HS-5 (cell line): ENCODE data around the gene RANBP17.
"Not testable (repeated sequence)": the region's sequence is repeated elsewhere in the genome, so short reads cannot be mapped to it uniquely, and the experiment has no call there.

ENCODE experiments used
- DNase-seq: peaks from one replicate; pipeline ENCODE4 v3.0.0-alpha.2; 2012; ENCODE audit warnings: low read depth

The RANBP17 gene

DNA sequence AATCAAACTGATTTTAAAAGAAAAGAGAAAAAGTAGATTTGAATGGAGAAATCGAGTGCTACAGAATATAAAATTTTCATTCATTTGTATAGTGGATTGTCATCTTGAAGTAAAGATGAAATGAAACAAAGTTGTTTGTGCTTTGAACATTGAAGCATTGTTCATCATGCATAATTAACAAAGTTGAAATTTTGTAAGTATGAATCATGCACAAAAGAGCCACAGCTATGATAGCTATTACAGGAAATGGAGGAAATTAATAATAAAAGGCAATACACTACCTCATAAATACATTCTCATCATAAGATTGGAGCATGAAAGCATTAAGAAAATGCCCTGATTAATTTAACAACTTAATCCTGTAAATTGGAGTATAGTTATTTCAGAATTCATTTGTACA, 293.8 kb downstream of the RANBP17 start:
- no peak for DNase-seq

DNA sequence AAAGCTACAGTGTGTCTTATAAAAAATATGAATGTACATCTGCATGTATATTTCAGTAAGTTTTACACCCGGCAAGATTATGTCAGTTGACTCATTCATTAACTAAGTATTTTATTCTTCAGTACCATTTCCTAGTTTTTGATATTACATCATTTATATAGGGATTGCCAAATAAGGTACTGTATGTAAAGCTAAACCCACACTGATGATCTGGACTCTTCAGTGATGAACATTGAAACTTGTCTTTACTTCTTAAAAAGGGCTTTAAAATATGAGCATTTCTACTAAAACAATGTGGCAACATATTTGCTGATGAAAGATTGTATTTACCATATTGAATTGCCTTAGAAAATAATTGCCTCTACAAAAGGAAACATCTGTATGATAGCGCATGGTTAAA, 295.5 kb downstream of the RANBP17 start:
- no peak for DNase-seq

DNA sequence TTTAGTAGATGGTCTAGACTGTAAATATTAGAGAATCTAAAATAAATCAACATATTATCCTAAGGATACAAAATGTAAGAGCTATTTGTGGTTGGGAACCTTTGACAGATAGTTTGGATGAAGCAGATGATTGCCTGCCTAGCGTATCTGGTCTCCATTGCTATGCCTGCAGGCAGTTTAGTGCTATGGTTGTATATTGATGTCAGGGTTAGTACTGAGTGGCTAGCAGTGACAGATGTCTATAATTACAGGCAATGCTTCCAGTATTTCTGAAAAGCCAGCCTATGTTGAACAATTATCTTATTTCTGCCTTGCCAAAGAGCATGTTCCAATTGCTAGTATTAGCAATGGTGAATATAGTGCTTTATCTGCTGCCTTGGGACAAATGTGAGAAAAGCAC, 296.0 kb downstream of the RANBP17 start:
- no peak for DNase-seq

DNA sequence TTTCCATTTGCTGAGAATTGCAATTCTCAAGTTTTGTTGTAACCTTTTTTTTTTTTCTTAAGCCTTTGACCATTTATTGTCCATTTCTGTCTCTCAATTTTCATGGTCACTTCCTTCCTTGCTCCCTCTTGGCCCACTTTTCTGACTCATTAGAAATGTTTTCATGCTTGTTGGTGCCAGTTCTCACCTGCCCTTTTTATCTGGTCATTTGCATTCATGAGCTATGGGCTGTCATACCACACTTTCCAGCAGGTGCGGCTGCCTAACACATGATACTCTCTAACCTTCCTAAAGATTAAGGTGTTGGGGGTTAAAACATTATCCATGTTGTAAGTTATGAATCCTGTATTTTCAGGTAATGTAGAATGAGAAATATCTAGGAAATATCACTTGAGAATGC, 296.8 kb downstream of the RANBP17 start:
- DNase-seq: no peak

DNA sequence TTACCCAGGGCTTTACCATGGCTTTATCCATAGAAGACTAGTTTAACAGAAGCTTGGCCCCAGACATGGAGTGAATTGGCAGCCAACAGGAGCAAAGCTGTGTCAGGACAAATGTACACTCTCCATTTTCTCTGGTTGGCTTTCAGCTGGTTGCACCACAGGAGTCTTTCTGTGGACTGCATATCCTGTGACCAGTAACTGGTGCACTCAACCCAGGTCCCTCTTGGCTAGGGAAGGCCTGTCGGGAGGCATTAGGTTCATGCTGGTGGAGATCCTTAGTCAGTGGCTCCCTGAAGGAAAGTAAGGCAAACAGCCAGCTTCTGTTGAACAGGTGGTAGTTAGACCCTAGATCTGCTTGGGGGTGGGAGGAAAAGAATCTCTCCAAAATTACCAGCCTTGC, 300.3 kb downstream of the RANBP17 start:
- DNase-seq: no peak

DNA sequence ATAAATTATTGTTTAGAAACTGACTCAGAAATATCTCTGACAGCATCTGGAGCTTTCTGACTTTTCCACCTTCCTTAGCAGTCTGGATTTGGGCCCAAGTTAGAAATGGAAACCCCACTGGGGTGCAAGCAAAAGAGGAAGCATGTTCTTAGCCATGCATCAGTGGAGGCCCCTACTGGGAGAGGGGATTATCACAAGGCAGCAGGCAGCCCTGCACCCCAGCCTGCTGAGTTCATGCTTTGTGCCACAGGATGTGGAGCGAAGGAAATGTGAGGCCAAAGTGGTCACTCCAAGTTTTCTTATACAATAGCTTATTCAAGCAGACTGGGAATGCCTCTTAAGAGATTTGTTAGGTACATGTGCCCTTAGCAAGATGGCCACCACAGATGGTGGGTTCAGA, 300.8 kb downstream of the RANBP17 start:
- DNase-seq: no peak

DNA sequence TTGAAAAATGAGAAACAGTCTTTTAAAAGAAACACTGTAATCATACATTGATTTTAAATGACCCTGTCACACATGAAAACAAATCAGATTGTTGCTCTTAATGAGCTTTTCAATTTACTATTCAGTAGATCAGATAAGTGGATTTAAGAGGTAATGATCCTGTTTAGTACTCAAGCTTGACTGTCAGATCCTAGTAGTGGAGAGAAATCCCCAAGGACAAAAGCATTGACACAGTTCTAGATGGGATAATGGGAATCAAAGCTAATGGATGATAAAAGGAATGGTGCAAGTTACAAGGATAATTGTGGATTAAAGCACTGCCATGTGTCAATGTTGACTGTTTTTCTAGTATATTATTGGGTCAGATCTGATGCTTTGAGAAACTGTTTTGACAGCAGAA, 304.9 kb downstream of the RANBP17 start:
- DNase-seq: no peak

DNA sequence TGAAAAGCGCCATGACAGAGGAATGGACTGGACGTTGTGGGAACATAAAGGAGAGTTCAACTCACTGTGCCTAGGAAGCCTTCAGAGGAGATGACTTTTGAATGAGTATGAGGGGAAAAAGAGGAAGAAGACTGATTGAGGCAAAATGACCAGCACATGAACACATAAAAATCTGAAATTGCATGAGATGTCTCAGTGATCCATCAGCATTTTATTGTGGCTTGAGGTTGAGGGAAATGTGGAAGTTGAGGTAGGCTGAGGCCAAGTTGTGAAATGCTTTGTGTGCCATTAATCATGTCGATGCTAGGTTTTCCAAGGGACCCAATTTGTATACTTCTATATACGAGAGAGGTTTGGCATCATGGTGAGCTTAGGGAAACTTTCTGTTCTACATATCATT, 306.4 kb downstream of the RANBP17 start:
- DNase-seq: no peak

DNA sequence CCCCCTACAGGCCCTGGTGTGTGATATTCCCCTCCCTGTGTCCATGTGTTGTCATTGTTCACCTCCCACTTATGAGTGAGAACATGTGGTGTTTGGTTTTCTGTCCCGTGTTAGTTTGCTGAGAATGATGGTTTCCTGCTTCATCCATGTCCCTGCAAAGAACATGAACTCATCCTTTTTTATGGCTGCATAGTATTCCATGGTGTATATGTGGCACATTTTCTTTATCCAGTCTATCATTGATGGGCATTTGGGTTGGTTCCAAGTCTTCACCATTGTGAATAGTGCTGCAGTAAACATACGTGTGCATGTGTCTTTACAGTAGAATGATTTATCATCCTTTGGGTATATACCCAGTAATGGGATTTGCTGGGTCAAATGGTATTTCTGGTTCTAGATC, 313.1 kb downstream of the RANBP17 start:
- DNase-seq: not testable (repeated sequence)

DNA sequence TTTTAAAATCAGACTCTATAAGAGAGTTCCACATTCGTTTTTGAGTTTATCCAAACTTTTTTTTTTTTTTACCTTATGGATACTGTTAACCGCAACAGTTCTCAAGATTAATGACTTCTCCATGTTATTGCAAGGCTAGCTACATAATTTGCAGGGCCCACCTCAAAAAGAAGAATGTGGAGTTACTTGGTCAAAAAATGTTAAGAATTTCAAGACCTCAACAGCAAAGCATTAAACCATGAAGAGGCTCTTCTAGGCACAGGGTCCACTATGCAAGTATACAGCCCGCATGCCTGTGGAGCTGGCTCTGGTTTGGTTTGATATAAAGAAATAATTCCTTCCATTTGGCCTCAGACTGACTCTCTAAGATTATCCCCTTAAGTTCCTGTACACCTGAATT, 313.9 kb downstream of the RANBP17 start:
- DNase-seq: no peak

DNA sequence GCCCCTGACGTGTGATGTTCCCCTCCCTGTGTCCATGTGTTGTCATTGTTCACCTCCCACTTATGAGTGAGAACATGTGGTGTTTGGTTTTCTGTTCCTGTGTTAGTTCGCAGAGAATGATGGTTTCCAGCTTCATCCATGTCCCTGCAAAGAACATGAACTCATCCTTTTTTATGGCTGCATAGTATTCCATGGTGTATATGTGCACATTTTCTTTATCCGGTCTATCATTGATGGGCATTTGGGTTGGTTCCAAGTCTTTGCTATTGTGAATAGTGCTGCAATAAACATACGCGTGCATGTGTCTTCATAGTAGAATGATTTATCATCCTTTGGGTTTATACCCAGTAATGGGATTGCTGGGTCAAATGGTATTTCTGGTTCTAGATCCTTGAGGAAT, 316.4 kb downstream of the RANBP17 start:
- DNase-seq: not testable (repeated sequence)

DNA sequence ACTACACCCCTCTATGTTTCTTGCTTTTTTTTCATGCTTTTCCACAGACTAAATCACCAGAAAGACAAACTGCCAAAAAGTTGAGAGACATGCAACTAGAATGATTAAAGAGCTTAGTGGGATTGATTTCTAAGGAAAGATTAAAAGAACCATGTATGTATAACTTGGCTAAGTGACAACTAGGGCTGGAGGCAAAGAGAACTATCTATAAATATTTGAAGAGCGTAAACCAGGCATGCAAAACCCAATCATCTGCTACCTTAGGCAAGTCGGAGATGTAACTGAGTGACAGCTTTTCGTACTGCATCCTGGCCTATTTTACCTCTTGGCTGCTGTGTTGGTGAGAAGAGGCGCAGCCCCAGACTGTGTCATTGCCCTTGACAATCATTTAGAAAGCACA, 326.2 kb downstream of the RANBP17 start:
- no peak for DNase-seq

DNA sequence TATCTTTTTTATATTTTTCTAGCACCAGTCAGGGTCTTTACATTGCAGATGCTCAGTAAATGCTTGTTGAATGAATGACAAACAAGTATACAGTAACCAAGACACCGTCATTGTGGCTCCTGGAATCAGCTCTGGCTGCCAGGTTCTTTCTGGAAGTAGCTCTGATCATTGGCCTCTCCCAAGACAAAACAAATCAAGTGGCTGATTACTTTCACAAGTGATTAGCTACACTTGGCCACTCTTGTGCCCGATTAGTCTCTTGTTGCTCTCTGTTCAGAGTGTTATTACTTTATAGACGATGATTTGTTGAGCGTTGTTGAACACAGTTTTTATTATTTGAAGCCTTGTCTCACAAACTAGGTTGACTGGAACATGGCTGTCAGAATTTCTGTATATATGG, 327.6 kb downstream of the RANBP17 start:
- DNase-seq: no peak

DNA sequence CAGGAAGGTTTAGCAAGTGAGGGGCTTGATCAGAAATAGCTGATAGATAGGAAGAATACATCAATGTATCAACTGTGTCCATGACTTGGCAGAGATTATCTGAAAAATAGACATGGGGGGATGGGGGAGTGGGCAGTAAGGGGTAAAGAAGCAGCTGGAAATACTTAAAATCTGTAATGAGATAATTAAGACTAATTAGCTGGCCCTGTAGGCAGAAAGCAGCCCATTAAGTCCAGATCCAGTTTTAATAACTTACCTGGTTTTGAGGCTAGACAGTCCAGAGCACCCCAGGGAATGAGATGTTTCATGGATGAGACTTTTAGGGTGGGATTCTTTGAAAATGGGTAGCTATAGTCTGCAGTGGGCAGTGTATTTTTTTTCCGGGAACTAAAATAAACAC, 330.3 kb downstream of the RANBP17 start:
- no peak for DNase-seq

DNA sequence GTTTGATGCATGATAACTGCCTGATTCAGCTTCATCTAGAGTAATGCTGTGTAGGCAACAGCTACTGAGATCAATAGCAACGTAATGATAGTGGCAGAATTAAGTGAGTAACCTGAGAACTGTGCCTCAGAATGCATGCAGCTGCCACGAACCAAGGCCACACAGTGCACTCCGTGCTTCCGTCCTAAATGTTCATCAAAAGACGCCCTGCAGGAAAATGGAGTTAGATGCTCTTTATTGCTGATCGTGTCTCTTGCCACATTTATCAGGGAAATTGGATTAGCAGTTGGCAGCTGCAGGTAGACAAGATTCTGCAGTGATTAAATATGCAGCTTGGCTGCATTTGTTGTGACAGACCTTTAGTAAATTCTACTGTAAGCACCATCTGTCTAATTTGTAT, 339.5 kb downstream of the RANBP17 start:
- DNase-seq: no peak

DNA sequence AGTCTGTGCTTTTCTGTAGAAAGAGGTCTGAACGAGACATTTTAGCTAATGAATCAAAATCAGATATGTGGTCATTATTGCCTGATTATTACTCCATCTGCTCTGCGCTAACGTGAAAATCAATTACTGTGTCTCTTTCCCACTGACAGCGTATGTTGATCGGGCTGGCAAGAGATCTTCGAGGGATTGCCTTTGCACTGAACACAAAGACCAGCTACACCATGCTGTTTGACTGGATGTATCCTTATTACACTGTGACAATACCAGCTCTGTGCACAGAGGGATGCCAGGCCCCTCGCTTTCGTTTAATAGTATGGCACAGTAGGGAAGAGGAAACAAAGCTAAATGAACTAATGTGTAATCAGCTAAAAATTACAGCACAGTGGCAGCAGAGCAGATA, 343.6 kb downstream of the RANBP17 start:
- no peak for DNase-seq

DNA sequence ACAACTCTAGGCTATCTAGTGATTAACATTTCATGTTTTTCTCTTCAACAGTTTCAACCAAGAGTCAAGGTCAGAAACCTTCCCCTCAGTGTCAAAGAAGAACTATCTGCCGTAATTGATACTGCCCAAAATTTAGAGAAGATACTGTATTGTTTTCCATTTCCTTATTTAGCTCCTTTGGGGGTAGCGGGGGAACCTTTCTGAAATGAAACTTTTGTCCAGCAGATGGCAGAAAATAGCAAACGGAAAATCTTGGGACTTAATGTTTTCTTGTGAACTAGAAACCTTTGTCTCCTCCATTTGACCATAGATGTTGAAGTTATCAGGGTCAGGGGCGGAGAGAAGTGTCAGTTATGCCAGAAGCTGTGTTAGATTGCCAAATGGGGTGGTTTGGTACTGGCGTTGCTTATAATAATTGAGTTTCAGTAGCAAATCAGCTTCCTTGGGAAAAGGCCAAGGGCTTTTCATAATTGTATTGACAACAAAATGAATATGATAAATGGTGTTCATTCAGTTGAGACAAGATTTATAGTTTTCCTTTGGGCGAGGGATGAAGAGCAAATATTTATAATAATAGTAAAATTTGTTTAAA, 345.5 kb downstream of the RANBP17 start:
- peak; percentile 37 for DNase-seq

DNA sequence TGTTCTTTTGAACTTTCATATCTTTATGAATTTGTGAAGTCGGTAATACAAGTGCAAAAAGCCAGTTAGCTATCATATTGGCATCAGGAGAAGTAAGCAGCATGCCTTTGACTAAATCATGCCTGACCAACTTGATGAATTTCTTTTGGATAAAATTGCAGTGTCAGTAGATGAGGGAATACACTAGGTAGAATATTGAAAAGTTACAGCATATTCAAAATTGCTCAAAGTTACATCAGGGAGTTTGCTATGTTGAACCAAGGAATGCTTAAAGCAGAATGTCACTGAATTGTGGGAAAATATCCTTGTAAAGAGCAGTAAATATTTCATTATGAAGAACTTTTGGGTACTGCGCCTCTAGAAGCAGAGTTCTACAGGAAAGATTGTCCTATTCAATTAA, 360.1 kb downstream of the RANBP17 start:
- DNase-seq: no peak

DNA sequence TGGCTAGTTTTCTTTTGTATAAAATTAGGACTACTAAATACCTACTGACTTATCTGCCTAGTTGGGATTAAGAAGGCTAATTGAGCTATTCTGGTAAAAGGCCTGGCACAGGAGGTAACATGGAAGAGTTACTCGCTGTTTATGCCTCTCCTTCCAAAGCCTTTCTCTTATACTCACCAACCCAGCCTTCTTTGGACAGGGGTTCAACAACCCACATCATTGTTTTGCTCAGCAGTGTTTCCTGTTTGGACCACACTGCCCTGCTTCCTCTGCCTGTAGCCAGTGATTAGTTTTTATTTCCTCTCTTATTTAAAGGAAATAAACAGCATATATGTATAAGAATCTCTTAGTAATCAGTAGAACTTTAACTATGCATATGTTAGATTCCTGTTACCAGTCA, 362.1 kb downstream of the RANBP17 start:
- no peak for DNase-seq

DNA sequence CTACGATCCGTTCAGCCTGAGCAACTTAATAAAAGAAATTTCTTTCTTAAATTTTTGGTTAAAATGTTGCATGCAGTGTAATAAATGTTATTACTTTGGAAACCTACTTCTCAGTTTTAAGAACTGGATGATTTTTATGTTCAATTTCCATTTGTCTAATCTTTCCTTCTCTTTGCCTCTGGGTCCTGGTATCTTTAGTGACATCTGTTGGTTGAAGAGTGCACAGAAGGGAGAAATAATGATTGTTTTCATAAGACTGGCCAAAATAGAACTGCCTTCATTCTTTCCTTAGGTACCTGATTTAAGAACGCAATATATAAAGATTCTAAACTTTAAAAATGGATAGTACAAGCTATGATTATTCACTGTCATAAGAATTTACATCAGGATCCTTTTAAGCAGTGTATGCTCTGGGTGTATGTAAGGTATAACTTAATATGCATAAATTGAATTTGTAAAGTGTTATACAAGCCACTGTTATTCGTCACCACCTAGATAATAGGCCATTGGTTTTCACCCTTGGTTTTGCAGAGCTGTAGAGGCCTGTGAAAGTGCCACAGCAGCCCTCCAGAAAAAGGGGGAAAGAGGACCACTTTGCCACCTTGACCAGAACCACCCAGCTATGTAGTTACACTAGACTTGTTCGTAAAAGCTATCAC, 364.4 kb downstream of the RANBP17 start:
- no peak for DNase-seq

DNA sequence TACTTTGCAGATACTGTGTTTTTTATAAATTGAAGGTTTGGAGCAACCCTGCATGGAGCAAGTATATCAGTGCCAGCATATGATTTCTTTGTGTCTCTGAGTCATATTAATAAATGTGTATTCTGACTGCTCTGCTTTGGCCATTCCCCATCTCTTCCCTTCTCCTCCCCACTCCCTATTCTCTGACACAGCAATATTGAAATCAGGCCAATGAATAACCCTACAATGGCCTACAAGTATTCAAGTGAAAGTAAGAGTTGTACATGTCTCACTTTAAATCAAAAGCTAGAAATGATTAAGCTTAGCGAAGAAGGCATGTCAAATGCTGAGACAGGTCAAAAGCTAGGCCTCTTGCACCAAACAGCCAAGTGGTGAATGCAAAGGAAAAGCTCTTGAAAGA, 365.0 kb downstream of the RANBP17 start:
- no peak for DNase-seq

DNA sequence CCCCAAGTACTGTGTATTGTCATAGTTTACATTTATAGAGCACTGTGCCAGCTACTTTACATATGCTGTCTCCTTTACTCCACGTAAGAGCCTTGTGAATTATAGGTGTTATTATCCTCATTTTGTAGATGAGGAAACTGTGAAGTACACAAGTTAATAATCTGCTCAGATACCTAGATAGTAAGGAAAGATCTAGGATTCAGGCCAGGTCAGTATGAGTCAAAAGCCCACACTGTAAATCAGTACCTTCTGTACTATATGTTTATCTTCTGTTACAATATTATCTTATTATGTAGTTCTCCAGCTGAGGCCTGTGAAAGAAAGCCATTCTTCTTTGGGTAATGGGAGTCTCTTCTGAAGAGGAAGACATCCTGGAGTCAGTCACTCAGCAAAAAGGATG, 374.8 kb downstream of the RANBP17 start:
- DNase-seq: no peak

DNA sequence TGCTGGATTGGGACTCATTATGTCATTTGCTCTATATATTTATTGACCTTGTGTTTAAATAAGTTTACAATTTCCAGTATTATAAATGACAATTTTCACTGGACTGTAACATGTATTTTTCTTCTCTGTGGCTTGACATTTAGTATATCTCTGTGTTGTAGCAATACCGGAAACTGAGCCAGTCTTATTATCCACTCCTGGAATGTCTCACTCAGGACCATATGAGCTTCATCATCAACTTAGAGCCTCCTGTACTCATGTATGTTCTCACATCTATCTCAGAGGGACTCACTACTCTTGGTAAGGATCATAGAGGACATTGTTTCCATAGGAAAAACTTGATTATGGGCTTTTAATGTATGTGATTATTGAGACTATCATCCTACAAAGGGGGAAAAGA, 380.7 kb downstream of the RANBP17 start:
- DNase-seq: no peak

DNA sequence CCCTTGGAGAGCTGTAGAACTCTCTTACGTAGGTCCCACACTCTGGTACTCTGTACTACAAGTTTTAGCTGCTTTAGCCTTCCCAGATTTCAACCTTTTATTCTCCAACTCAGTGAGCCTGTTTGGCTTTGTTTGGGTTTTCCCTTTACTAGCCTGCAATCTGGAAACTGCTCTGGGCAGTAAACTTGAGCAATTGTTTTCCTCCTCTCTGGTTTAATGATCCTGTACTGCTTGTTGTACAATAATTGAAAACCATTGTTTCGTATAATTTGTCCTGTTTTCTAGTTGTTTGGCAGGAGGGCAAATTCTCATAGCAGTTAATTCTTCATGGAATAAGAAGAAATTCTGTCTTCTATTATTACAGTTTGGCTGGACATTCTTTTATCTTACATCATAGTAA, 384.4 kb downstream of the RANBP17 start:
- no peak for DNase-seq
